HepG2 (cell line): Measurements from ENCODE around the gene RAB33A. TPM values are rescaled to one million over a fixed set of nuclear protein-coding genes. Genes with fewer than 3 reads are reported as not detected.

ENCODE experiments used
- ATAC-seq: fragments of 200-7000 bp; cut with Tn5 transposase; 3 replicates; pipeline ENCODE4 v1.9.1; 2020; ENCODE audit warnings: mild to moderate bottlenecking, moderate library complexity
- BruUV-seq: library from RNA; stranded (reverse); fragments of 400-500 nt; replicated peaks from 2 replicates; lab custom pipeline; 2021; lab: Mats Ljungman, UMichigan
- CTCF ChIA-PET: fragments of 300-600 bp; formaldehyde crosslinking; extraction: SDS; loops from one replicate; lab custom pipeline; 2021; ENCODE audit warnings: low total read pairs, inconsistent platforms, low intra/inter-chr PET ratio; lab: Yijun Ruan, JAX
- POLR2A ChIA-PET: fragments of 350-600 bp; sonication (Branson Sonifier 250); formaldehyde crosslinking; loops from one replicate; lab custom pipeline; 2020; ENCODE audit warnings: antibody characterized with exemption, inconsistent platforms; lab: Yijun Ruan, JAX
- DNase-seq: peaks from one replicate; pipeline ENCODE4 v3.0.0-alpha.2; 2015; ENCODE audit warnings: low spot score
- FAIRE-seq: peaks from 3 replicates; lab custom pipeline; 2011; peaks lifted over from hg19 to GRCh38; lab: Jason Lieb, UNC
- H2AFZ ChIP-seq: one replicate; pipeline ENCODE4 v1.6.1; 2011; ENCODE audit warnings: low read length, inconsistent platforms
- H3K27ac ChIP-seq: fragments of 300-600 bp; 3 replicates; pipeline ENCODE4 v1.8.0; 2011; ENCODE audit warnings: mixed run types, mild to moderate bottlenecking, mixed read lengths, low read length, inconsistent platforms; ENCODE audit not compliant: insufficient read depth; ENCODE audit errors: extremely low read length
- H3K27me3 ChIP-seq, 2 experiments: fragments of 200-600 bp in 1 of 2; 2 replicates in 1 of 2; 3 replicates in 1 of 2; pipeline versions ENCODE4 v1.6.0 to v1.8.0; 2011; ENCODE audit warnings: low read length in 2 of 2, mild to moderate bottlenecking in 2 of 2, moderate library complexity in 2 of 2, inconsistent platforms in 1 of 2; ENCODE audit not compliant: insufficient read depth in 2 of 2, control insufficient read depth in 1 of 2
- H3K36me3 ChIP-seq, 2 experiments: fragments of 200-600 bp in 1 of 2; replicated peaks in 1 of 2; 2 replicates in 1 of 2; 3 replicates in 1 of 2; pipeline versions ENCODE4 v1.5.1 to v1.8.0; 2011; ENCODE audit warnings: low read length in 2 of 2, inconsistent platforms in 1 of 2; ENCODE audit not compliant: insufficient read depth in 2 of 2, control insufficient read depth in 1 of 2
- H3K4me1 ChIP-seq: 2 replicates; pipeline ENCODE4 v1.5.1; 2012; ENCODE audit warnings: low read length, inconsistent platforms; ENCODE audit not compliant: insufficient read depth
- H3K4me2 ChIP-seq: 2 replicates; pipeline ENCODE4 v1.6.0; 2011; ENCODE audit warnings: low read depth, low read length, inconsistent platforms
- H3K4me3 ChIP-seq, 3 experiments: fragments of 200-600 bp in 1 of 3; sonication (generic), shearing (Covaris generic) in 1 of 3; replicated peaks in 1 of 3; 2 replicates each; pipeline ENCODE4 v1.5.1; 2011 to 2016; ENCODE audit warnings: low read length in 3 of 3, inconsistent platforms in 2 of 3, low read depth in 2 of 3, mild to moderate bottlenecking in 2 of 3, control low read depth in 1 of 3, mixed read lengths in 1 of 3; ENCODE audit not compliant: insufficient read depth in 1 of 3
- H3K79me2 ChIP-seq: one replicate; pipeline ENCODE4 v1.6.1; 2011; ENCODE audit warnings: low read length, inconsistent platforms; ENCODE audit not compliant: insufficient read depth
- H3K9ac ChIP-seq: 2 replicates; pipeline ENCODE4 v1.6.0; 2011; ENCODE audit warnings: mild to moderate bottlenecking, low read depth, low read length, inconsistent platforms; ENCODE audit not compliant: insufficient read depth
- H3K9me3 ChIP-seq: 2 replicates; pipeline ENCODE4 v1.5.1; 2012; ENCODE audit warnings: mild to moderate bottlenecking, low read length
- H4K20me1 ChIP-seq: 2 replicates; pipeline ENCODE4 v1.6.0; 2011; ENCODE audit warnings: inconsistent platforms, mild to moderate bottlenecking, low read length, moderate library complexity; ENCODE audit not compliant: insufficient read depth
- CHD4 ChIP-seq: fragments of 200-600 bp; sonication (generic); IDR thresholded peaks from 2 replicates; pipeline ENCODE4 v1.7.0; 2017; ENCODE audit warnings: mild to moderate bottlenecking, low read length, borderline replicate concordance
- ELF1 ChIP-seq: sonication (generic); formaldehyde crosslinking; IDR thresholded peaks from 2 replicates; pipeline ENCODE4 v1.4.0; 2020; ENCODE audit warnings: missing genetic modification reagents
- IRF2 ChIP-seq: IDR thresholded peaks from 2 replicates; pipeline ENCODE4 v1.6.1; 2018; ENCODE audit warnings: missing genetic modification reagents, missing compliant biosample characterization
- MED13 ChIP-seq: sonication (generic); formaldehyde crosslinking; IDR thresholded peaks from 2 replicates; pipeline ENCODE4 v1.5.0; 2020; ENCODE audit warnings: missing genetic modification reagents
- MEF2D ChIP-seq: sonication (generic); formaldehyde crosslinking; IDR thresholded peaks from 2 replicates; pipeline ENCODE4 v1.5.1; 2020; ENCODE audit warnings: mild to moderate bottlenecking, missing genetic modification reagents
- NAIF1 ChIP-seq: sonication (generic); formaldehyde crosslinking; IDR thresholded peaks from 2 replicates; pipeline ENCODE4 v1.5.0; 2020; ENCODE audit warnings: mild to moderate bottlenecking, missing genetic modification reagents, borderline replicate concordance
- NFYB ChIP-seq: sonication (generic); formaldehyde crosslinking; IDR thresholded peaks from 2 replicates; pipeline ENCODE4 v1.4.0; 2020; ENCODE audit warnings: missing genetic modification reagents
- POGK ChIP-seq: sonication (generic); formaldehyde crosslinking; conservative IDR thresholded peaks from 2 replicates; pipeline ENCODE4 v1.8.0; 2022; ENCODE audit warnings: mild to moderate bottlenecking, moderate library complexity, missing genetic modification reagents
- SKI ChIP-seq: fragments of 450-650 bp; IDR thresholded peaks from one replicate; pipeline ENCODE4 v1.6.1; 2018; ENCODE audit warnings: mild to moderate bottlenecking; ENCODE audit not compliant: partially characterized antibody
- SRY ChIP-seq: sonication (generic); formaldehyde crosslinking; IDR thresholded peaks from 2 replicates; pipeline ENCODE4 v1.8.0; 2022; ENCODE audit warnings: mild to moderate bottlenecking, missing genetic modification reagents
- TAF15 ChIP-seq: fragments of 200-400 bp; formaldehyde crosslinking; IDR thresholded peaks from one replicate; pipeline ENCODE4 v1.6.1; 2018; ENCODE audit warnings: mild to moderate bottlenecking, low read depth, low read length; ENCODE audit not compliant: poor library complexity, severe bottlenecking
- TOE1 ChIP-seq: sonication (generic); formaldehyde crosslinking; IDR thresholded peaks from 2 replicates; pipeline ENCODE4 v1.4.0; 2020; ENCODE audit warnings: mild to moderate bottlenecking, missing genetic modification reagents
- ZMAT3 ChIP-seq: sonication (generic); formaldehyde crosslinking; conservative IDR thresholded peaks from 2 replicates; pipeline ENCODE4 v1.7.0; 2021; ENCODE audit warnings: missing genetic modification reagents
- ZNF296 ChIP-seq: sonication (generic); formaldehyde crosslinking; conservative IDR thresholded peaks from 2 replicates; pipeline ENCODE4 v1.5.0; 2020; ENCODE audit warnings: mild to moderate bottlenecking, missing genetic modification reagents
- ZNF766 ChIP-seq: sonication (generic); formaldehyde crosslinking; IDR thresholded peaks from 2 replicates; pipeline ENCODE4 v1.5.0; 2020; ENCODE audit warnings: missing genetic modification reagents, borderline replicate concordance
- WGBS: methylation state at CpG from one replicate; pipeline ENCODE4 v1.1.6; 2017; ENCODE audit warnings: low lambda C conversion rate; 5-methylcytosine and 5-hydroxymethylcytosine counted together
- in situ Hi-C: cut with HindIII; loops from 2 replicates; pipeline ENCODE4 v1.10.0; 2017; ENCODE audit warnings: low pct_unique_long_range_greater_than_20kb; ENCODE audit not compliant: extremely low pct_ligation_motif_present
- intact Hi-C: fragments of 100-400 bp; cut with micrococcal nuclease; formaldehyde crosslinking; loops from one replicate; pipeline ENCODE4 v1.10.0; 2022; ENCODE audit not compliant: unreplicated experiment
- polyA plus RNA-seq, 8 experiments: library from polyadenylated mRNA; depleted of rRNA in 3 of 8; stranded (reverse) in 7 of 8; unstranded in 1 of 8; fragments of >200 nt; fragmentation: Illumina TruSeq in 4 of 8; extraction: Trizol in 4 of 8; gene quantifications; 2 replicates each; pipeline versions ENCODE4 v1.2.1 to v1.2.3, GENCODE V29; 2011 to 2016; ENCODE audit warnings: low read depth in 4 of 8, missing spikeins in 1 of 8, mixed read lengths in 1 of 8; ENCODE audit not compliant: insufficient read depth in 1 of 8
- total RNA-seq, 5 experiments: library from RNA; depleted of rRNA; stranded (reverse); fragments of >200 nt; fragmentation: Illumina TruSeq; extraction: Trizol; gene quantifications; 2 replicates each; pipeline ENCODE4 v1.2.3, GENCODE V29; 2016; ENCODE audit warnings: low read depth in 1 of 5
- TF ChIP-seq, protein P1 (sequence below): fragments of 450-650 bp; IDR thresholded peaks from 2 replicates; pipeline ENCODE4 v1.6.1; 2017; ENCODE audit warnings: mild to moderate bottlenecking

RAB33A gene
- total and polyA plus RNA-seq, 2 of the 13 experiments (the other 11 are each of a cell fraction or from before 2014, with no cell fraction given), result 0.26 TPM; not detected in 1

GRCh38 chrX:130165181-130165702 lies 6.5 kb upstream of the RAB33A start (continued):
- 0 out of 2 replicates have a peak, but pooled peaks have one; percentile 27 for TF ChIP-seq POGK (CRISPR knock-in tag)

- Histone ChIP-seq H3K27ac (peak within 1 kb of the TSS; percentile 89), H3K9me3 (no peaks in the 10 kb centered on the region), H3K36me3 (no peaks in the 10 kb centered on the region), H3K4me3 (peak within 1 kb of the TSS; percentile 76 to 80 (median 77)), H4K20me1 (no peaks in the 10 kb centered on the region), H3K4me2 (peak within 1 kb of the TSS; percentile 76), H2AFZ (peak within 1 kb of the TSS; percentile 88), H3K79me2 (peaks cover 26% of the 10 kb centered on the region), H3K27me3 (no peaks in the 10 kb centered on the region; a peak in 1 of 5 replicates), H3K9ac (peak within 1 kb of the TSS; percentile 77), H3K4me1 (peaks cover 34% of the 10 kb centered on the region)
- BruUV-seq, result TSS peak; percentile 74
- peak; percentile 78 for FAIRE-seq
- POLR2A ChIA-PET, result interaction anchor here (0.7 to 2.4 kb wide), 8 partner anchors 8 to 94 kb away, joined by 3 to 9 read pairs (median 3); no protein-coding TSS in a partner anchor
- in situ Hi-C loops (no loop called here), intact Hi-C loops (no loop called here)
- ATAC-seq, result peak; percentile 98
- DNase-seq, result peak; percentile 88
- WGBS, result 0% methylated on average over 12 of the region's 50 CpGs
- CTCF ChIA-PET, result no interaction called here
- TF ChIP-seq CHD4 (no peak), SKI (no peak), ZMAT3 (CRISPR knock-in tag) (no peak), SRY (peak; percentile 49; the same call in 1 of the 2 replicates), NFYB (CRISPR knock-in tag) (peak; percentile 62; the same call in 1 of the 2 replicates), NAIF1 (CRISPR knock-in tag) (peak; percentile 97), ZNF296 (CRISPR knock-in tag) (no peak), MEF2D (CRISPR knock-in tag) (0 out of 2 replicates have a peak, but pooled peaks have one; percentile 19), MED13 (CRISPR knock-in tag) (no peak), ZNF766 (CRISPR knock-in tag) (no peak), TOE1 (CRISPR knock-in tag) (no peak), TAF15 (no peak), IRF2 (CRISPR knock-in tag) (no peak), ELF1 (CRISPR knock-in tag) (peak; percentile 52; the same call in 1 of the 2 replicates)
- TF ChIP-seq, protein P1, sequence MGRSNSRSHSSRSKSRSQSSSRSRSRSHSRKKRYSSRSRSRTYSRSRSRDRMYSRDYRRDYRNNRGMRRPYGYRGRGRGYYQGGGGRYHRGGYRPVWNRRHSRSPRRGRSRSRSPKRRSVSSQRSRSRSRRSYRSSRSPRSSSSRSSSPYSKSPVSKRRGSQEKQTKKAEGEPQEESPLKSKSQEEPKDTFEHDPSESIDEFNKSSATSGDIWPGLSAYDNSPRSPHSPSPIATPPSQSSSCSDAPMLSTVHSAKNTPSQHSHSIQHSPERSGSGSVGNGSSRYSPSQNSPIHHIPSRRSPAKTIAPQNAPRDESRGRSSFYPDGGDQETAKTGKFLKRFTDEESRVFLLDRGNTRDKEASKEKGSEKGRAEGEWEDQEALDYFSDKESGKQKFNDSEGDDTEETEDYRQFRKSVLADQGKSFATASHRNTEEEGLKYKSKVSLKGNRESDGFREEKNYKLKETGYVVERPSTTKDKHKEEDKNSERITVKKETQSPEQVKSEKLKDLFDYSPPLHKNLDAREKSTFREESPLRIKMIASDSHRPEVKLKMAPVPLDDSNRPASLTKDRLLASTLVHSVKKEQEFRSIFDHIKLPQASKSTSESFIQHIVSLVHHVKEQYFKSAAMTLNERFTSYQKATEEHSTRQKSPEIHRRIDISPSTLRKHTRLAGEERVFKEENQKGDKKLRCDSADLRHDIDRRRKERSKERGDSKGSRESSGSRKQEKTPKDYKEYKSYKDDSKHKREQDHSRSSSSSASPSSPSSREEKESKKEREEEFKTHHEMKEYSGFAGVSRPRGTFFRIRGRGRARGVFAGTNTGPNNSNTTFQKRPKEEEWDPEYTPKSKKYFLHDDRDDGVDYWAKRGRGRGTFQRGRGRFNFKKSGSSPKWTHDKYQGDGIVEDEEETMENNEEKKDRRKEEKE, result no peak
These were observed 5.9 kb upstream of the RAB33A start, which contains the start of gene AIFM1 for GRCh38 chrX:130165703-130166502. AIFM1 (minus strand) TSS chrX:130165841; CDS start chrX:130165656, 185 bp downstream.
